ENCODE measurements around the gene ZSCAN20.

Gene ZSCAN20

DNA sequence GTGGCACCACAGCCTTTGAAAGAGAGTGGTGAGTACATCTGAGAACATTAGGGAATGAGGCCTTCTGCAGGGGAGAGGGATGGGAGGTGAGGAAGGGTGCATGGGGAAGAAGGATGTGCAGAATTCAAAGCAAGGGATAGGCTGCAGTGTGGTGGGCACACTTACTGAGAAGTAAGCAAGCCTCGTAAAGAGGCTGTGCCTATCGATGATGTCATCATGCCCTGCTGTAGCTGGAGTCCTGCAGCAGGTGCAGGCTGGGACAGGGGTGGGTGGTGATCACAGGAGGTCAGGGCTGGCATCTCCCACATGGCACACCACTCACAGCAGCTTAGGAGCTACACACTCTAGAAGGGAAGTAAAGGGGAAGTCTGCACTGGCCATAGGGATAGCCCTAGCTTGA is 16.2 kb downstream of the ZSCAN20 start:
- H3K36me3 ChIP-seq (ENCODE audit: insufficient read depth, low read length) = peaks cover 24% of the 10 kb centered on the region; the same call in 1 of the 2 replicates
- no peaks in the 10 kb centered on the region for H3K27me3 ChIP-seq (ENCODE audit: insufficient read depth, low read length, poor library complexity, severe bottlenecking)
- H3K4me2 ChIP-seq (ENCODE audit: low read depth, low read length, poor library complexity, severe bottlenecking) = no peak overlapping the region
- peaks cover 1% of the 10 kb centered on the region; the same call in 1 of the 2 replicates for H3K9me3 ChIP-seq (ENCODE audit: insufficient read depth, low read depth, low read length)
- no peak overlapping the region for H3K4me3 ChIP-seq (ENCODE audit: low read length, poor library complexity, severe bottlenecking)
- no peaks in the 10 kb centered on the region for H3K79me2 ChIP-seq (ENCODE audit: insufficient read depth, low read length)
- H4K20me1 ChIP-seq (ENCODE audit: insufficient read depth, low read length, poor library complexity, severe bottlenecking) = no peaks in the 10 kb centered on the region
- H3F3A ChIP-seq (ENCODE audit: low read depth) = no peaks in the 10 kb centered on the region
- no peaks in the 10 kb centered on the region for H3K9me2 ChIP-seq (replicated peaks; ENCODE audit: low read depth, low read length)
- TF ChIP-seq, protein P1, sequence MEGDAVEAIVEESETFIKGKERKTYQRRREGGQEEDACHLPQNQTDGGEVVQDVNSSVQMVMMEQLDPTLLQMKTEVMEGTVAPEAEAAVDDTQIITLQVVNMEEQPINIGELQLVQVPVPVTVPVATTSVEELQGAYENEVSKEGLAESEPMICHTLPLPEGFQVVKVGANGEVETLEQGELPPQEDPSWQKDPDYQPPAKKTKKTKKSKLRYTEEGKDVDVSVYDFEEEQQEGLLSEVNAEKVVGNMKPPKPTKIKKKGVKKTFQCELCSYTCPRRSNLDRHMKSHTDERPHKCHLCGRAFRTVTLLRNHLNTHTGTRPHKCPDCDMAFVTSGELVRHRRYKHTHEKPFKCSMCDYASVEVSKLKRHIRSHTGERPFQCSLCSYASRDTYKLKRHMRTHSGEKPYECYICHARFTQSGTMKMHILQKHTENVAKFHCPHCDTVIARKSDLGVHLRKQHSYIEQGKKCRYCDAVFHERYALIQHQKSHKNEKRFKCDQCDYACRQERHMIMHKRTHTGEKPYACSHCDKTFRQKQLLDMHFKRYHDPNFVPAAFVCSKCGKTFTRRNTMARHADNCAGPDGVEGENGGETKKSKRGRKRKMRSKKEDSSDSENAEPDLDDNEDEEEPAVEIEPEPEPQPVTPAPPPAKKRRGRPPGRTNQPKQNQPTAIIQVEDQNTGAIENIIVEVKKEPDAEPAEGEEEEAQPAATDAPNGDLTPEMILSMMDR (conservative IDR thresholded peaks at IDR 0.05; ENCODE audit: low read length) = no peak
- no peak for TF ChIP-seq EZH2phosphoT487 (IDR thresholded peaks at IDR 0.05; ENCODE audit: borderline replicate concordance)
- no peak overlapping the region for H3K9ac ChIP-seq (ENCODE audit: low read depth, low read length, poor library complexity, severe bottlenecking)
- no peaks in the 10 kb centered on the region for H3K4me1 ChIP-seq (ENCODE audit: insufficient read depth, low read length, poor library complexity, severe bottlenecking)
- no peak overlapping the region for H2AFZ ChIP-seq (ENCODE audit: low read length)

DNA sequence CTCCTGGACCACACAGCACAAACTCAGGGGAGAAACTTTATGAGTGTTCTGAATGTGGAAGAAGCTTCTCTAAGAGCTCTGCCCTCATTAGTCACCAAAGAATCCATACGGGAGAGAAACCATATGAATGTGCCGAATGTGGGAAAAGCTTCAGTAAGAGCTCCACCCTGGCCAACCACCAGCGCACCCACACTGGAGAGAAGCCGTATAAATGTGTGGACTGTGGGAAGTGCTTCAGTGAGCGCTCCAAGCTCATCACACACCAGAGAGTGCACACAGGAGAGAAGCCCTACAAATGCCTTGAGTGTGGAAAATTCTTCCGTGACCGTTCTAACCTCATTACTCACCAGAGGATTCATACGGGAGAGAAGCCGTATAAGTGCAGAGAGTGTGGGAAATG is 22.5 kb downstream of the ZSCAN20 start:
- TF ChIP-seq, protein P1 (conservative IDR thresholded peaks at IDR 0.05; ENCODE audit: low read length) = no peak
- TF ChIP-seq EZH2phosphoT487 (IDR thresholded peaks at IDR 0.05; ENCODE audit: borderline replicate concordance) = no peak
- Histone ChIP-seq H3K9me2 (replicated peaks; ENCODE audit: low read depth, low read length) (no peaks in the 10 kb centered on the region), H3K27me3 (ENCODE audit: insufficient read depth, low read length, poor library complexity, severe bottlenecking) (no peaks in the 10 kb centered on the region), H3K4me1 (ENCODE audit: insufficient read depth, low read length, poor library complexity, severe bottlenecking) (no peaks in the 10 kb centered on the region), H3K79me2 (ENCODE audit: insufficient read depth, low read length) (no peaks in the 10 kb centered on the region), H3K4me3 (ENCODE audit: low read length, poor library complexity, severe bottlenecking) (no peak overlapping the region), H3F3A (ENCODE audit: low read depth) (no peaks in the 10 kb centered on the region), H3K9me3 (ENCODE audit: insufficient read depth, low read depth, low read length) (peaks cover 26% of the 10 kb centered on the region), H2AFZ (ENCODE audit: low read length) (no peak overlapping the region), H3K4me2 (ENCODE audit: low read depth, low read length, poor library complexity, severe bottlenecking) (no peak overlapping the region), H4K20me1 (ENCODE audit: insufficient read depth, low read length, poor library complexity, severe bottlenecking) (no peaks in the 10 kb centered on the region), H3K9ac (ENCODE audit: low read depth, low read length, poor library complexity, severe bottlenecking) (no peak overlapping the region), H3K36me3 (ENCODE audit: insufficient read depth, low read length) (peaks cover 15% of the 10 kb centered on the region; the same call in 1 of the 2 replicates)

DNA sequence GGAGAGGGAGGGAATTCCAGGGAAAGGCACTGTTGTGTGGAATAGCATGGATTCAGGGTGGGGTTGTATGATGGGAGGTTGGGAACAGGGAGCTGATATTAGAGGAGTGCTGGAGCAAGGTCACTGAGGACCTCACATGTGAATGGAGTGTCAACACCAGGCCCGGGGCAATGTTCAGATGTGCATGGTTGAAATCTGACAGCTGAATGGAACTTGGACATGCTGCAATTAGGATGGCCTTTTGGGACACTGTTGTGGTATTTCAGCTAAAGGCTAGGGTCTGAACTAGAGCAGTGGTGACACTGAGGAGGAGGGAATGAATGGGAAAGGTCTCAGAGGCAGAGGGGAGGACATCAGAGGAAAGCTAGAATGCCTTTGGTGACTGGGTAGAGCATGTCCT is 25.0 kb downstream of the ZSCAN20 start:
- no peaks in the 10 kb centered on the region for H3F3A ChIP-seq (ENCODE audit: low read depth)
- peaks cover 26% of the 10 kb centered on the region for H3K9me3 ChIP-seq (ENCODE audit: insufficient read depth, low read depth, low read length)
- H3K4me3 ChIP-seq (ENCODE audit: low read length, poor library complexity, severe bottlenecking) = no peak overlapping the region
- H3K79me2 ChIP-seq (ENCODE audit: insufficient read depth, low read length) = no peaks in the 10 kb centered on the region
- TF ChIP-seq EZH2phosphoT487 (IDR thresholded peaks at IDR 0.05; ENCODE audit: borderline replicate concordance) = no peak
- TF ChIP-seq, protein P1 (conservative IDR thresholded peaks at IDR 0.05; ENCODE audit: low read length) = no peak
- no peaks in the 10 kb centered on the region for H4K20me1 ChIP-seq (ENCODE audit: insufficient read depth, low read length, poor library complexity, severe bottlenecking)
- H3K27me3 ChIP-seq (ENCODE audit: insufficient read depth, low read length, poor library complexity, severe bottlenecking) = no peaks in the 10 kb centered on the region
- no peak overlapping the region for H3K4me2 ChIP-seq (ENCODE audit: low read depth, low read length, poor library complexity, severe bottlenecking)
- H2AFZ ChIP-seq (ENCODE audit: low read length) = no peak overlapping the region
- no peak overlapping the region for H3K9ac ChIP-seq (ENCODE audit: low read depth, low read length, poor library complexity, severe bottlenecking)
- no peaks in the 10 kb centered on the region for H3K4me1 ChIP-seq (ENCODE audit: insufficient read depth, low read length, poor library complexity, severe bottlenecking)
- no peaks in the 10 kb centered on the region for H3K9me2 ChIP-seq (replicated peaks; ENCODE audit: low read depth, low read length)
- H3K36me3 ChIP-seq (ENCODE audit: insufficient read depth, low read length) = no peaks in the 10 kb centered on the region; the same call in 1 of the 2 replicates

All from Loucy (cell line).